SK-N-SH (cell line): ENCODE data around the gene SLC26A1.

Experiments
- CTCF ChIP-seq: fragments of 200-600 bp; sonication (generic); IDR thresholded peaks from 2 replicates; pipeline ENCODE4 v1.6.1; 2017; ENCODE audit warnings: antibody characterized with exemption, mild to moderate bottlenecking, moderate library complexity
- EP300 ChIP-seq, 2 experiments: IDR thresholded peaks; 2 replicates each; pipeline versions ENCODE4 v1.4.0 to v1.6.1; 2012; ENCODE audit warnings: borderline replicate concordance in 1 of 2, low read depth in 1 of 2, low read length in 1 of 2
- EZH2phosphoT487 ChIP-seq: fragments of 200-600 bp; sonication (generic); IDR thresholded peaks from 2 replicates; pipeline ENCODE4 v1.6.1; 2017; ENCODE audit warnings: low read depth, mixed run types, mild to moderate bottlenecking, antibody characterized with exemption, moderate library complexity, borderline replicate concordance
- IRF3 ChIP-seq: fragments of 150-350 bp; IDR thresholded peaks from 2 replicates; pipeline ENCODE4 v1.6.1; 2016; ENCODE audit warnings: mild to moderate bottlenecking, low read depth, low read length
- MAX ChIP-seq: IDR thresholded peaks from 2 replicates; pipeline ENCODE4 v1.4.0; 2012; ENCODE audit warnings: low read depth
- NFIC ChIP-seq: IDR thresholded peaks from 2 replicates; pipeline ENCODE4 v1.4.0; 2012; ENCODE audit warnings: borderline replicate concordance
- POLR2AphosphoS5 ChIP-seq: IDR thresholded peaks from 2 replicates; pipeline ENCODE4 v1.6.1; 2012; ENCODE audit warnings: low read depth, low read length
- RAD21 ChIP-seq: IDR thresholded peaks from 2 replicates; pipeline ENCODE4 v1.6.1; 2012; ENCODE audit warnings: mild to moderate bottlenecking, low read length
- REST ChIP-seq: IDR thresholded peaks from 2 replicates; pipeline ENCODE4 v1.6.1; 2012; ENCODE audit warnings: mild to moderate bottlenecking, low read depth, low read length, moderate library complexity
- TCF12 ChIP-seq: IDR thresholded peaks from 2 replicates; pipeline ENCODE4 v1.4.0; 2012
- TF ChIP-seq, protein P1 (sequence below): IDR thresholded peaks from 2 replicates; pipeline ENCODE4; 2012
- TF ChIP-seq, protein P2 (sequence below): IDR thresholded peaks from 2 replicates; pipeline ENCODE4 v1.4.0; 2012; ENCODE audit warnings: low read depth, borderline replicate concordance
- TF ChIP-seq, protein P3 (sequence below): IDR thresholded peaks from 2 replicates; pipeline ENCODE4 v1.4.0; 2012; ENCODE audit warnings: low read depth, borderline replicate concordance

DNA sequence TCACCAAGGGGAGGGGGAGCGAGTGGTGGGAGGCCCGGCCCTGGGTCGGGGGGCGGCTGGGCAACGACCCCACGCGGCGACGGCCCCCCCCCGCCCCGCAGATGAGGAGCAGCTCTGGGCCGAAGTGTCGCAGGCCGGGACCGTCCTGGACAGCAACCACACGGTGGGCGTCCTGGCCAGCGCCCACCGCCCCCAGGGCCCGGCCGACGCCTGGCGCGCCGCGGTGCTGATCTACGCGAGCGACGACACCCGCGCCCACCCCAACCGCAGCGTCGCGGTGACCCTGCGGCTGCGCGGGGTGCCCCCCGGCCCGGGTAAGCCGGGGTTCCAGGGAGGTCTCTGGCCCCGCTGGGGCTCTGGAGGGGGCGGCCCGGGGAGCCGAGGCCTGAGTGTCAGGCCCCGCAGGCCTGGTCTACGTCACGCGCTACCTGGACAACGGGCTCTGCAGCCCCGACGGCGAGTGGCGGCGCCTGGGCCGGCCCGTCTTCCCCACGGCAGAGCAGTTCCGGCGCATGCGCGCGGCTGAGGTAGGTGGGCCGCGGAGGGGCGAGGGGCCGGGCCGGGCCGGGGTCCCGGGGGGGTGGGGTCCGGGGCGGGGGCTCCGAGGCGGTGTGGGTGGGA is 9.5 kb upstream of the SLC26A1 start:
- TF ChIP-seq CTCF (no peak), MAX (no peak), IRF3 (no peak), NFIC (no peak), EP300 (IDR thresholded peaks at IDR 0.05; ENCODE audit: borderline replicate concordance in 1 of 2, low read depth in 1 of 2, low read length in 1 of 2) (no peak), EZH2phosphoT487 (no peak), POLR2AphosphoS5 (no peak), RAD21 (no peak), TCF12 (no peak), REST (no peak)
- TF ChIP-seq, protein P1, sequence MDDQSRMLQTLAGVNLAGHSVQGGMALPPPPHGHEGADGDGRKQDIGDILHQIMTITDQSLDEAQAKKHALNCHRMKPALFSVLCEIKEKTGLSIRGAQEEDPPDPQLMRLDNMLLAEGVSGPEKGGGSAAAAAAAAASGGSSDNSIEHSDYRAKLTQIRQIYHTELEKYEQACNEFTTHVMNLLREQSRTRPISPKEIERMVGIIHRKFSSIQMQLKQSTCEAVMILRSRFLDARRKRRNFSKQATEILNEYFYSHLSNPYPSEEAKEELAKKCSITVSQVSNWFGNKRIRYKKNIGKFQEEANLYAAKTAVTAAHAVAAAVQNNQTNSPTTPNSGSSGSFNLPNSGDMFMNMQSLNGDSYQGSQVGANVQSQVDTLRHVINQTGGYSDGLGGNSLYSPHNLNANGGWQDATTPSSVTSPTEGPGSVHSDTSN = no peak
- TF ChIP-seq, protein P2, sequence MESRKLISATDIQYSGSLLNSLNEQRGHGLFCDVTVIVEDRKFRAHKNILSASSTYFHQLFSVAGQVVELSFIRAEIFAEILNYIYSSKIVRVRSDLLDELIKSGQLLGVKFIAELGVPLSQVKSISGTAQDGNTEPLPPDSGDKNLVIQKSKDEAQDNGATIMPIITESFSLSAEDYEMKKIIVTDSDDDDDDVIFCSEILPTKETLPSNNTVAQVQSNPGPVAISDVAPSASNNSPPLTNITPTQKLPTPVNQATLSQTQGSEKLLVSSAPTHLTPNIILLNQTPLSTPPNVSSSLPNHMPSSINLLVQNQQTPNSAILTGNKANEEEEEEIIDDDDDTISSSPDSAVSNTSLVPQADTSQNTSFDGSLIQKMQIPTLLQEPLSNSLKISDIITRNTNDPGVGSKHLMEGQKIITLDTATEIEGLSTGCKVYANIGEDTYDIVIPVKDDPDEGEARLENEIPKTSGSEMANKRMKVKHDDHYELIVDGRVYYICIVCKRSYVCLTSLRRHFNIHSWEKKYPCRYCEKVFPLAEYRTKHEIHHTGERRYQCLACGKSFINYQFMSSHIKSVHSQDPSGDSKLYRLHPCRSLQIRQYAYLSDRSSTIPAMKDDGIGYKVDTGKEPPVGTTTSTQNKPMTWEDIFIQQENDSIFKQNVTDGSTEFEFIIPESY = no peak
- TF ChIP-seq, protein P3, sequence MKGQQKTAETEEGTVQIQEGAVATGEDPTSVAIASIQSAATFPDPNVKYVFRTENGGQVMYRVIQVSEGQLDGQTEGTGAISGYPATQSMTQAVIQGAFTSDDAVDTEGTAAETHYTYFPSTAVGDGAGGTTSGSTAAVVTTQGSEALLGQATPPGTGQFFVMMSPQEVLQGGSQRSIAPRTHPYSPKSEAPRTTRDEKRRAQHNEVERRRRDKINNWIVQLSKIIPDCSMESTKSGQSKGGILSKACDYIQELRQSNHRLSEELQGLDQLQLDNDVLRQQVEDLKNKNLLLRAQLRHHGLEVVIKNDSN = no peak
